Ovary (tissue), 9 donors: Measurements from ENCODE around the gene SMCHD1. TPM values are rescaled to one million over a fixed set of nuclear protein-coding genes. Genes with fewer than 3 reads are reported as not detected.

Source experiments
- DNase-seq, 5 donors: peaks; one replicate each; pipeline ENCODE4 v3.0.0-alpha.2; 2019 to 2020
- H3K27ac ChIP-seq, 2 donors: fragments of 200-600 bp; one replicate each; pipeline versions ENCODE4 v1.5.1 to v1.8.0; 2019 to 2022
- H3K27me3 ChIP-seq: fragments of 200-600 bp; one replicate; pipeline ENCODE4 v1.8.0; 2022
- H3K36me3 ChIP-seq: fragments of 200-600 bp; sonication (generic); one replicate; pipeline ENCODE4 v1.5.1; 2019
- H3K4me1 ChIP-seq: one replicate; pipeline ENCODE4 v1.8.1; 2013; ENCODE audit warnings: mild to moderate bottlenecking, moderate library complexity; ENCODE audit not compliant: insufficient read depth
- H3K4me3 ChIP-seq: fragments of 200-600 bp; sonication (generic); one replicate; pipeline ENCODE4 v1.5.1; 2017
- H3K9me3 ChIP-seq, 2 donors: fragments of 200-600 bp in 1 of 2; sonication (generic) in 1 of 2; one replicate each; pipeline versions ENCODE4 v1.5.1 to v1.8.1; 2013 to 2019; ENCODE audit warnings: mild to moderate bottlenecking in 1 of 2, moderate library complexity in 1 of 2
- EP300 ChIP-seq: sonication (generic); formaldehyde crosslinking; IDR thresholded peaks from one replicate; pipeline ENCODE4 v1.6.1; 2017; ENCODE audit warnings: antibody characterized with exemption
- POLR2A ChIP-seq: fragments of 450-650 bp; IDR thresholded peaks from one replicate; pipeline ENCODE4 v1.6.1; 2017; ENCODE audit warnings: antibody characterized with exemption, mild to moderate bottlenecking, moderate library complexity
- WGBS, 3 donors: extraction: QIAGEN DNeasy Blood & Tissue Kit in 1 of 3; methylation state at CpG; one replicate each; pipeline versions ENCODE4 v1.1.5 to v1.1.7; 2013 to 2017; 5-methylcytosine and 5-hydroxymethylcytosine counted together
- intact Hi-C, 4 donors: fragments of 100-400 bp; cut with DNase I; formaldehyde crosslinking; loops; one replicate each; pipeline versions ENCODE4 v1.11.0 to v1.15.1; 2022 to 2023
- polyA plus RNA-seq, 2 donors: library from polyadenylated mRNA; stranded (reverse); fragments of 200-250 nt in 1 of 2; fragments of 350-450 nt in 1 of 2; fragmentation: Illumina TruSeq in 1 of 2; extraction: RNeasy Lipid Tissue Mini Kit (QIAGEN cat#74804) in 1 of 2; gene quantifications; one replicate each; pipeline ENCODE4 v1.2.3, GENCODE V29; 2013 to 2014
- total RNA-seq, 7 donors: library from RNA; depleted of rRNA in 2 of 7; stranded (reverse); fragments of >200 nt in 2 of 7; fragmentation: NEBNext Ultra II Directional in 3 of 7; extraction: Animal tissue kit (Norgen Biotek cat#: 25700) in 3 of 7; gene quantifications; one replicate each; pipeline versions ENCODE4 v1.1.0 to v1.2.4, GENCODE V29; 2016 to 2023
- TF ChIP-seq, protein P1 (sequence below), 3 donors: fragments of 450-650 bp in 2 of 3; fragments of 200-600 bp in 1 of 3; IDR thresholded peaks; one replicate each; pipeline versions ENCODE4 v1.5.1 to v1.8.0; 2016 to 2022; ENCODE audit warnings: antibody characterized with exemption in 3 of 3, mild to moderate bottlenecking in 1 of 3
- donor health status: DM: no; HTN: no; CAD: no; lungs with moderate emphysema.
- donor health status: DM: no; HTN: no; CAD: no.
- donor health status: Bipolar disorder and iron deficiency.
- donor health status: DM: yes; HTN: yes; CAD: no.
- donor health status: DM: no; HTN: no; CAD: no.
- donor health status: DM: yes; HTN: yes; CAD: no.

The SMCHD1 gene
- total and polyA plus RNA-seq, 9 donors, result 15.6 to 82.7 (median 50.9) TPM

DNA sequence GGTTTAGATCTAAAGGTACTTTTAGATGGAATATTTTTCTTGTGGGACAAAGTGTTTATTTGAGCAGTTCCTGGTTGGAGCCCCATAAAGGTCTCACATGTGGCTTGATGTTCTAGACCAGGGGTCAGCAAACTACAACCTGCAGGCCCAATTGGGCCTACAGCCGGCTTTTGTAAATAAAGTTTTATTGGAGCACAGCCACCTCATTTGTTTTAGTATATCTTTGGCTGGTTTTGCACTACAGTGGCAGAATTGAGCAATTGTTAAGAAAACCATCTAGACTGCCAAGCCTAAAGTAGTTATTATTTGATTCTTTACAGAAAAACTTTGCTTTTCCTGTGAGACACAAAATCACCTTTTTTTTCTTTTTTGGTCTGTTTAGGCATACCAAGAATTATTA, 42.5 kb upstream of the SMCHD1 start:
- H3K36me3 ChIP-seq, result no peaks in the 10 kb centered on the region

DNA sequence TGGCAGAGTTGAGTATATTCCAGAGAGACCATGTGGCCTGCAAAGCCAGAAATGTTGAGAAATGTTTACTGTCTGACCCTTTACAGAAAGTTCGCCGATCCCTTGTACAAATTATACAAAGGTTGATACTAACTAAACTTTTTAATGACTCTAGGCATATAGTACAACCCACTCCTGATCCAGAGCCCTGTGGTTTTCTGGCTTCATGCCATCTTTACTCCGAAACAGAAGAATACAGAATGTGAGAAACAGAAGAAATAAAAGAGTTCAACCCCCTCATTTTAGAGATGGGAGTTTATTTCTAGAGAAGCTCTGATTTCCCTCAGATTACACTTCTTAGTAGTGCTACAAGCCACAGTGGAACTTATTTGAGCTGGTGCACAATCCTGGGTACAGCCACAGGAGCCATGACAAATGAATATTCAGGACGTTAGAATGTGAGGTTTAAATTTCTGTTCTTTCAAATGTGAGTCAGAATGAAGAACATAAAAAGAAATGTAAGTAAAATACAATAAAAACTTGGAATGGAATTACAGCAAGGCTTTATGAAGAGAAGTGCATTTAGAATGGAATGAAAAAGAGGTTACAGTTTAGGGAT, 38.0 kb upstream of the SMCHD1 start:
- Histone ChIP-seq H3K9me3 (no peaks in the 10 kb centered on the region), H3K27me3 (no peaks in the 10 kb centered on the region), H3K36me3 (no peaks in the 10 kb centered on the region), H3K4me1 (no peaks in the 10 kb centered on the region), H3K27ac (no peak overlapping the region), H3K4me3 (no peak overlapping the region)
- intact Hi-C loops, result no loop called here
- DNase-seq, result no peak
- WGBS, 3 donors, result 73 to 85% (median 76%) methylated on average over 4 of the region's 4 CpGs
- TF ChIP-seq POLR2A (no peak), EP300 (no peak)
- TF ChIP-seq, protein P1, sequence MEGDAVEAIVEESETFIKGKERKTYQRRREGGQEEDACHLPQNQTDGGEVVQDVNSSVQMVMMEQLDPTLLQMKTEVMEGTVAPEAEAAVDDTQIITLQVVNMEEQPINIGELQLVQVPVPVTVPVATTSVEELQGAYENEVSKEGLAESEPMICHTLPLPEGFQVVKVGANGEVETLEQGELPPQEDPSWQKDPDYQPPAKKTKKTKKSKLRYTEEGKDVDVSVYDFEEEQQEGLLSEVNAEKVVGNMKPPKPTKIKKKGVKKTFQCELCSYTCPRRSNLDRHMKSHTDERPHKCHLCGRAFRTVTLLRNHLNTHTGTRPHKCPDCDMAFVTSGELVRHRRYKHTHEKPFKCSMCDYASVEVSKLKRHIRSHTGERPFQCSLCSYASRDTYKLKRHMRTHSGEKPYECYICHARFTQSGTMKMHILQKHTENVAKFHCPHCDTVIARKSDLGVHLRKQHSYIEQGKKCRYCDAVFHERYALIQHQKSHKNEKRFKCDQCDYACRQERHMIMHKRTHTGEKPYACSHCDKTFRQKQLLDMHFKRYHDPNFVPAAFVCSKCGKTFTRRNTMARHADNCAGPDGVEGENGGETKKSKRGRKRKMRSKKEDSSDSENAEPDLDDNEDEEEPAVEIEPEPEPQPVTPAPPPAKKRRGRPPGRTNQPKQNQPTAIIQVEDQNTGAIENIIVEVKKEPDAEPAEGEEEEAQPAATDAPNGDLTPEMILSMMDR (IDR thresholded peaks at IDR 0.05), result no peak

More for the DNA sequence above, 42.5 kb upstream of the SMCHD1 start:
- no peak overlapping the region for H3K27ac ChIP-seq
- no peak for DNase-seq
- intact Hi-C loops, result no loop called here
- H3K9me3 ChIP-seq, result no peaks in the 10 kb centered on the region
- H3K4me3 ChIP-seq, result no peak overlapping the region
- H3K27me3 ChIP-seq, result no peaks in the 10 kb centered on the region
- WGBS, 3 donors, result 80 to 88% (median 81%) methylated on average over 1 of the region's 1 CpG
- no peak for TF ChIP-seq EP300
- TF ChIP-seq POLR2A, result no peak
- TF ChIP-seq, protein P1 (IDR thresholded peaks at IDR 0.05), result no peak
- H3K4me1 ChIP-seq, result no peaks in the 10 kb centered on the region

DNA sequence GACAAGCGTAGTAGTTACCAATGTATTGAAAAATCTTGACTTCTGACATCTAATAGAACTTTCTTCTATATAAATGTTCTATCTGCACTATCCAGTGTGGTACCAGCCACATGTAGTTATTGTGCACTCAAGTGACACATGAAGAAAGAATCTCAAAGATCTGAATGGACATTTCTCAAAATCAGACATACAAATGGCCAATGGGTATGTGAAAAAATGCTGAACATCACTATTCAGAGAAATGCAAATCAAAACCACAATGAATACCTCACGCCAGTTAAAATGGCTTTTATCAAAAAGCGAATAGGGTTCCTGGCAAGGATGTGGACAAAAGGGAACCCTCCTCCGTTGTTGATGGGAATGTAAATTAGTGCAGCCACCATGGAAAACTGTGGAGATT, 37.5 kb upstream of the SMCHD1 start:
- TF ChIP-seq EP300, result no peak
- no peak for TF ChIP-seq POLR2A
- TF ChIP-seq, protein P1 (IDR thresholded peaks at IDR 0.05), result no peak
- 88 to 93% (median 92%) methylated on average over 4 of the region's 4 CpGs for WGBS, 3 donors
- DNase-seq, result no peak
- H3K36me3 ChIP-seq, result no peaks in the 10 kb centered on the region
- no peak overlapping the region for H3K4me3 ChIP-seq
- no peaks in the 10 kb centered on the region for H3K27me3 ChIP-seq
- intact Hi-C loops, result no loop called here
- H3K9me3 ChIP-seq, result no peaks in the 10 kb centered on the region
- H3K27ac ChIP-seq, result no peak overlapping the region
- H3K4me1 ChIP-seq, result no peaks in the 10 kb centered on the region

GRCh38 chr18:2625217-2625616, 30.3 kb upstream of the SMCHD1 start:
- no peak for DNase-seq
- TF ChIP-seq, protein P1 (IDR thresholded peaks at IDR 0.05), result no peak
- TF ChIP-seq POLR2A, result no peak
- TF ChIP-seq EP300, result no peak
- H3K27me3 ChIP-seq, result no peaks in the 10 kb centered on the region

More at GRCh38 chr18:2625217-2625616, 30.3 kb upstream of the SMCHD1 start:
- no peaks in the 10 kb centered on the region for H3K4me1 ChIP-seq
- intact Hi-C loops, result no loop called here
- WGBS, 3 donors, result 73 to 82% (median 78%) methylated on average over 5 of the region's 5 CpGs
- no peaks in the 10 kb centered on the region for H3K36me3 ChIP-seq
- no peaks in the 10 kb centered on the region for H3K9me3 ChIP-seq
- H3K4me3 ChIP-seq, result no peak overlapping the region
- no peak overlapping the region for H3K27ac ChIP-seq
